ENCODE results near the gene CFAP100.

- no peak for TF ChIP-seq YY1 (IDR thresholded peaks at IDR 0.05; ENCODE audit: insufficient read depth, insufficient read length)
- TF ChIP-seq SUZ12 (IDR thresholded peaks at IDR 0.05; ENCODE audit: extremely low read depth, insufficient read depth, insufficient read length): no peak
Observed at GRCh38 chr3:126373682-126374601, 20.8 kb upstream of the CFAP100 start.
